ENCODE results near the gene TCTA.
A peak's percentile ranks its signal among the peaks of the same experiment; 100 is the strongest.
"Not testable (repeated sequence)": the region's sequence is repeated elsewhere in the genome, so short reads cannot be mapped to it uniquely, and the experiment has no call there.

The TCTA gene

DNA sequence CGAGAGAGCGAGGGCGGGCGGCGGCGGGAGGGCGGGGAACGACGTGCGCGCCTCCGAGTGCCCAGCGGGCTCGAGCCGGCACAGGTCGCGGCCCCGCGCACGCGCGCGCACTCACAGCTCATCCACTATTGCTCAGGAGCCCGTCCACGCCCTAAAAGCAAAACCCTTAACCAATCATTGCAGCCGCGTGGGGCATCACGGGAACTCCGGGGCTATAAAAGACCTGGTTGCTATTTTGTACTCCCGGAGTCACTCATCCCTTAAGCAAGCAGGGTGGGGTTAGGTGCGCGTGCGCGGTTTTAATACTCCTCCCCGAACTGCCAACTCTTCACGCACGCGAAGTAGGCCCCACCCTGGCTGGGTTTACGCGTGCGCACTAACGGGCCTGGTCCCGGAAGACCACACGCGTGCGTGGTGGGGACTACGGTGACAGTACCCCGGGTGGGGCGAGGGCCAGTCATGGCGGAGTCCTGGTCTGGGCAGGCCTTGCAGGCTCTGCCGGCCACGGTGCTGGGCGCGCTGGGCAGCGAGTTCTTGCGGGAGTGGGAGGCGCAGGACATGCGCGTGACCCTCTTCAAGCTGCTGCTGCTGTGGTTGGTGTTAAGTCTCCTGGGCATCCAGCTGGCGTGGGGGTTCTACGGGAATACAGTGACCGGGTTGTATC is at the start of gene TCTA, which contains the start of gene RHOA:
Gene TCTA, plus strand, starts transcription at position 456 of the 664 bp plus-strand sequence. Its CDS starts 4 bp downstream, at position 460.
Gene RHOA, minus strand, starts transcription at position 9 of the 664 bp plus-strand sequence. CDS start 36,387 bp downstream, outside the sequence.
- peak within 1 kb of the TSS; percentile 98 for H3K4me3 Mint-ChIP-seq
- no peaks in the 10 kb centered on the region for H3K27me3 Mint-ChIP-seq
- H3K4me1 Mint-ChIP-seq (ENCODE audit: low read depth) = peaks cover 65% of the 10 kb centered on the region
- peaks cover 2% of the 10 kb centered on the region for H3K36me3 Mint-ChIP-seq
- H3K27ac Mint-ChIP-seq = peak within 1 kb of the TSS; percentile 97
- H3K9me3 Mint-ChIP-seq (ENCODE audit: low read depth) = no peaks in the 10 kb centered on the region

GRCh38 chr3:49362561-49362960 is 49.7 kb upstream of the TCTA start:
- peak overlapping the region; percentile 64 for H3K27ac Mint-ChIP-seq
- H3K27me3 Mint-ChIP-seq = no peaks in the 10 kb centered on the region
- peaks cover 8% of the 10 kb centered on the region for H3K36me3 Mint-ChIP-seq
- H3K9me3 Mint-ChIP-seq (ENCODE audit: low read depth) = no peaks in the 10 kb centered on the region
- no peak overlapping the region for H3K4me3 Mint-ChIP-seq
- H3K4me1 Mint-ChIP-seq (ENCODE audit: low read depth) = peaks cover 26% of the 10 kb centered on the region

- H3K4me3 Mint-ChIP-seq = no peak overlapping the region
- H3K27ac Mint-ChIP-seq = peak overlapping the region; percentile 59
- H3K9me3 Mint-ChIP-seq (ENCODE audit: low read depth) = no peaks in the 10 kb centered on the region
- no peaks in the 10 kb centered on the region for H3K27me3 Mint-ChIP-seq
- peaks cover 3% of the 10 kb centered on the region for H3K36me3 Mint-ChIP-seq
- peaks cover 19% of the 10 kb centered on the region for H3K4me1 Mint-ChIP-seq (ENCODE audit: low read depth)
Measured at GRCh38 chr3:49370585-49371290, 41.5 kb upstream of the TCTA start.

- Mint-ChIP-seq H3K27ac (peak overlapping the region; percentile 28), H3K4me1 (ENCODE audit: low read depth) (peaks cover 24% of the 10 kb centered on the region), H3K27me3 (no peaks in the 10 kb centered on the region), H3K36me3 (peaks cover 3% of the 10 kb centered on the region), H3K9me3 (ENCODE audit: low read depth) (no peaks in the 10 kb centered on the region), H3K4me3 (no peak overlapping the region)
Measured at GRCh38 chr3:49371946-49372345, 40.3 kb upstream of the TCTA start.

DNA sequence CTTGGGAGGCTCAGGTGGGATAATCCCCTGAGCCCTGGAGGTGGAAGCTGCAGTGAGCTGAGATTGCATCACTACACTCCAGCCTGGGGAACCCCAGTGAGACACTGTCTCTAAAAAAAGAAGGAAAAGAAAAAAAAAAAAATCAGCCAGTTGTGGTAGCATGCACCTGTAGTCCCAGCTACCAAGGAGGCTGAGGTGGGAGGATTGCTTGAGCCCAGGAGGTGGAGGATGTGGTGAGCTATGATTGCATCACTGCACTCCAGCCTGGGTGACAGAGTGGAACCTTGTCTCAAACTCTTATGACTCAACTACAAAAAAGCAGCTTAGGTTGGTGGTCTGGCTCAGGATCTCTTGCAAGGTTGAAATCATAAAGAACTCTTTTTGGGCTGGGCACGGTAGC is 34.7 kb upstream of the TCTA start:
- H3K4me1 Mint-ChIP-seq (ENCODE audit: low read depth) = peaks cover 45% of the 10 kb centered on the region
- no peaks in the 10 kb centered on the region for H3K27me3 Mint-ChIP-seq
- H3K36me3 Mint-ChIP-seq = peaks cover 3% of the 10 kb centered on the region
- H3K4me3 Mint-ChIP-seq = no peak overlapping the region
- no peaks in the 10 kb centered on the region for H3K9me3 Mint-ChIP-seq (ENCODE audit: low read depth)
- H3K27ac Mint-ChIP-seq = peak overlapping the region; percentile 72

DNA sequence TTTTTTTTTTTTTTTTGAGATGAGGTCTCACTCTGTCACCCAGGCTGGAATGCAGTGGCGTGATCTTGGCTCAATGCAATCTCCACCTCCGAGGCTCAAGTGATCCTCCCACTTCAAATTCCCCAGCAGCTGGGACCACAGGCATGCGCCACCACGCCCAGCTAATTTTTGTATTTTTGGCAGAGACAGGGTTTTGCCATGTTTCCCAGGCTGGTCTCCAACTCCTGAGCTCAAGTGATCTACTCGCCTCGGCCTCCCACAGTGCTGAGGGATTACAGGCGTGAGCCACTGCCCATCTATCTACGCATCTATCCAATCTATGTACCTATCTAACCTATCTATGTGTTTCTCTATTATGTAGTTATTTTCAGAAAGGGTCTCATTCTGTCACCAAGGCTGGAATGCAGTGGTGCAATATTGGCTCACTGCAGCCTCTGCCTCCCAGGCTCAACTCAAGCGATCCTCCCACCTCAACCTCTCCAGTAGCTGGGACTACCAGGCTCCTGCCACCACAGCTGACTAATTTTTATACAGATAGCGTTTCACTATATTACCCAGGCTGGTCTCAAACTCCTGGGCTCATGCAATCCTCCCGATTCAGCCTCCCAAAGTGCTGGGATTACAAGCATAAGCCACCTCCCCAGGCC is 33.9 kb upstream of the TCTA start:
- peak overlapping the region; percentile 87 for H3K27ac Mint-ChIP-seq
- H3K4me3 Mint-ChIP-seq = peak overlapping the region; percentile 33
- H3K27me3 Mint-ChIP-seq = no peaks in the 10 kb centered on the region
- peaks cover 46% of the 10 kb centered on the region for H3K4me1 Mint-ChIP-seq (ENCODE audit: low read depth)
- no peaks in the 10 kb centered on the region for H3K9me3 Mint-ChIP-seq (ENCODE audit: low read depth)
- peaks cover 3% of the 10 kb centered on the region for H3K36me3 Mint-ChIP-seq

- peaks cover 59% of the 10 kb centered on the region for H3K4me1 Mint-ChIP-seq (ENCODE audit: low read depth)
- H3K9me3 Mint-ChIP-seq (ENCODE audit: low read depth) = no peaks in the 10 kb centered on the region
- peak overlapping the region; percentile 50 for H3K27ac Mint-ChIP-seq
- peaks cover 2% of the 10 kb centered on the region for H3K36me3 Mint-ChIP-seq
- no peaks in the 10 kb centered on the region for H3K27me3 Mint-ChIP-seq
- no peak overlapping the region for H3K4me3 Mint-ChIP-seq
Measured at GRCh38 chr3:49383387-49383786, 28.8 kb upstream of the TCTA start.

DNA sequence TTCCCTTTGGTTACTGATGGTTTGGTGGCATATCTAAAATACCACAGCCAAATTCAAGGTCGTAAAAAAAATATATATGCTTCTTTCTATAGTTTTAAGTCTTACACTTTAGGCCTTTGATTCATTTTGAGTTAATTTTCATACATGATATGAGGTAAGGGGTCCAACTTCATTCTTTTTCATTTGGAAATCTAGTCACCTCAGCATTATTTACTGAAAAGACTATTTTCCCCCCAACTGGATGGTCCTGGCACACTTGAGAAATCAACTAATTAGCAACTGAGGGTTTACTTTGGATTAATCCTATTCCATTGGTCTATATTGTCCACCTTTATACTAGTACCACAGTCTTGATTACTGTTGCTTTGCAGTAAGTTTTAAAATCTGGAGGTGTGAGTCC is 26.6 kb upstream of the TCTA start:
- H3K36me3 Mint-ChIP-seq = no peaks in the 10 kb centered on the region
- H3K4me3 Mint-ChIP-seq = no peak overlapping the region
- peaks cover 53% of the 10 kb centered on the region for H3K4me1 Mint-ChIP-seq (ENCODE audit: low read depth)
- peak overlapping the region; percentile 70 for H3K27ac Mint-ChIP-seq
- no peaks in the 10 kb centered on the region for H3K27me3 Mint-ChIP-seq
- H3K9me3 Mint-ChIP-seq (ENCODE audit: low read depth) = no peaks in the 10 kb centered on the region

DNA sequence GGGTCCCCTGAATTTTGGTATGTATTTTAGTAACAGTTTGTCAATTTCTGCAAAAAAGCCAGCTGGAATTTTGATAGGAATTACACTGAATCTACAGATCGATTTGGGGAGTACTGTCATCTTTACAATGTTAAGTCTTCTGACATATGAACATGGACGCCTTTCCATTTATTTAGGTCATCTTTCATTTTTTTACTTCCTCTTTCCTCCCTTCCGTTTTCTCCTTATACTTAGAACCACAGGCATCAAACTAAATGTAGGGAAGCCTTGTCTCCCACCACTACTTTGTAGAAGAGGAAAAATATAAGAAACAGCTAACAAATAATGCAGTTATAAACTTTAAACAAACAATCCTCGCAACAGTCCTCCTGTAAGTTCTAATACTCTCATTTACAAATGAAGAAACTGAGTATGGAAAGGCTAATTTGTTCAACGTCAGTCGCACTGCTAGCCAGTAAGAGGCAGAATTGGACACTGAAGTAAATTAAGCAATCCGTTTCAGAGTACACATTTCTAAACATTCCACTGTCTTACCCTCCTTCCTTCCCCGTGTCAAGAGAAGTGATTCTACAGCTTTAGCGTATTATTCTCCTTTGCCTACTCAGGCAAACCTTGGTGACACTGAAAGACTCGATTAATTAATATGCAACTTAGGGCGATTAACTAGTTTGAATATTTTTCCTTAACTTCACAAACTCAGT is 26.0 kb upstream of the TCTA start:
- H3K4me1 Mint-ChIP-seq (ENCODE audit: low read depth) = peaks cover 51% of the 10 kb centered on the region
- H3K27me3 Mint-ChIP-seq = no peaks in the 10 kb centered on the region
- no peaks in the 10 kb centered on the region for H3K36me3 Mint-ChIP-seq
- H3K9me3 Mint-ChIP-seq (ENCODE audit: low read depth) = no peaks in the 10 kb centered on the region
- peak overlapping the region; percentile 88 for H3K27ac Mint-ChIP-seq
- H3K4me3 Mint-ChIP-seq = no peak overlapping the region

DNA sequence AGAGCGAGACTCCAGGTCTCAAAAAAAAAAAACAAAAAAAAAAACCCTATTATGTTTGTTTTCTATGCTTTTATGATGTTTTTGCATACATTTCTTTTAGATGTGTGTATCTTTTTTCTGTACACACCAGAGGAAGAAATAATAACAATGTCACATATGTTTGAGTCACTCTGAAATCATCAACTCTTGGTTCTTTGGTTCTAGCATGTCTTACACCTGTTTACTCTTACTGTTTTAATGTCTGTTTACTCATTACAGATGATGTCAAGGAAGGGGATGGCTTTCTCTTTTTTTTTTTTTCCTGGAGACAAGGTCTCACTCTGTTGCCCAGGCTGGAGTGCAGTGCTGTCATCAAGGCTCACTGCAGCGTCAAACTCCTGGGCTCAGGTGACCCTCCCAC is 24.5 kb upstream of the TCTA start:
- H3K27me3 Mint-ChIP-seq = no peaks in the 10 kb centered on the region
- no peak overlapping the region for H3K4me3 Mint-ChIP-seq
- peaks cover 52% of the 10 kb centered on the region for H3K4me1 Mint-ChIP-seq (ENCODE audit: low read depth)
- no peaks in the 10 kb centered on the region for H3K9me3 Mint-ChIP-seq (ENCODE audit: low read depth)
- peak overlapping the region; percentile 51 for H3K27ac Mint-ChIP-seq
- no peaks in the 10 kb centered on the region for H3K36me3 Mint-ChIP-seq

GRCh38 chr3:49388289-49388820 is 23.9 kb upstream of the TCTA start:
- Mint-ChIP-seq H3K9me3 (ENCODE audit: low read depth) (no peaks in the 10 kb centered on the region), H3K4me3 (no peak overlapping the region), H3K27me3 (no peaks in the 10 kb centered on the region), H3K36me3 (no peaks in the 10 kb centered on the region), H3K4me1 (ENCODE audit: low read depth) (peaks cover 55% of the 10 kb centered on the region), H3K27ac (peak overlapping the region; percentile 46)

DNA sequence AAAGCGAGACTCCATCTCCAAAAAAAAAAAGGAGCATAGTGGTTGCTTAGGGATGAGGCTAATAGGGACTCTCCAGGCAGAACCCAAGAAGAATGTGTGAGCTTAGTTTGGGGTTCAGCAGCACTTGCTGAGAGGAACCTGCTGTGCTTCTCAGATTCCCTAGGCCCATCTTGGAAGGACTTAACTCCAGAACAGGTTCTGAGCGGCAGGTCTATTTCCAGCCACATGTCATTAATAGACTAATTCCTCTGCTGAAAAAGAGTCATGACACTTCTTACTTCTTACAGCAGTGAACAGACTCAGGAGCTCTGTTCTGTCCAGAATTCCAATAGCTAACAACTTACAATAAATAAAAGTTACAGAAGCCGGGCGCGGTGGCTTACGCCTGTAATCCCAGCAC is 22.9 kb upstream of the TCTA start:
- no peaks in the 10 kb centered on the region for H3K27me3 Mint-ChIP-seq
- no peak overlapping the region for H3K27ac Mint-ChIP-seq
- H3K4me3 Mint-ChIP-seq = no peak overlapping the region
- H3K4me1 Mint-ChIP-seq (ENCODE audit: low read depth) = peaks cover 49% of the 10 kb centered on the region
- H3K9me3 Mint-ChIP-seq (ENCODE audit: low read depth) = no peaks in the 10 kb centered on the region
- no peaks in the 10 kb centered on the region for H3K36me3 Mint-ChIP-seq

GRCh38 chr3:49391310-49391709 is 20.9 kb upstream of the TCTA start:
- not testable (repeated sequence) for H3K27me3 Mint-ChIP-seq; H3K36me3 Mint-ChIP-seq; H3K4me3 Mint-ChIP-seq; H3K27ac Mint-ChIP-seq; H3K9me3 Mint-ChIP-seq (ENCODE audit: low read depth)
- H3K4me1 Mint-ChIP-seq (ENCODE audit: low read depth) = peaks cover 51% of the 10 kb centered on the region

- Mint-ChIP-seq H3K27ac (peak overlapping the region; percentile 51), H3K4me1 (ENCODE audit: low read depth) (peaks cover 67% of the 10 kb centered on the region), H3K9me3 (ENCODE audit: low read depth) (no peaks in the 10 kb centered on the region)
Measured at GRCh38 chr3:49397470-49397869, 14.8 kb upstream of the TCTA start.

More at GRCh38 chr3:49397470-49397869, 14.8 kb upstream of the TCTA start:
- Mint-ChIP-seq H3K27me3 (no peaks in the 10 kb centered on the region), H3K4me3 (peak overlapping the region; percentile 17), H3K36me3 (peaks cover 6% of the 10 kb centered on the region)

Data from activated naive CD8-positive, alpha-beta T cell (primary cell).